Panc1 (cell line): Measurements from ENCODE around the gene MAGI1. TPM values are rescaled to one million over a fixed set of nuclear protein-coding genes. Genes with fewer than 3 reads are reported as not detected.

Experiments used
- ATAC-seq: fragments of 200-7000 bp; cut with Tn5 transposase; 2 replicates; pipeline ENCODE4 v1.9.1; 2020; ENCODE audit warnings: mild to moderate bottlenecking, moderate library complexity
- BruUV-seq: library from RNA; stranded (reverse); fragments of 400-500 nt; replicated peaks from 2 replicates; lab custom pipeline; 2021; lab: Mats Ljungman, UMichigan
- CTCF ChIA-PET: fragments of 300-600 bp; sonication (Branson Sonifier 250); formaldehyde crosslinking; loops from one replicate; lab custom pipeline; 2022; ENCODE audit warnings: antibody characterized with exemption; lab: Charles Lee
- POLR2A ChIA-PET: fragments of 300-600 bp; sonication (Branson Sonifier 250); formaldehyde crosslinking; loops from one replicate; lab custom pipeline; 2022; ENCODE audit warnings: antibody characterized with exemption; lab: Charles Lee
- DNase-seq: peaks from one replicate; pipeline ENCODE4 v3.0.0-alpha.2; 2010; ENCODE audit warnings: low read depth, low spot score
- H3K27ac ChIP-seq: 2 replicates; pipeline ENCODE4 v1.5.1; 2011; ENCODE audit warnings: mild to moderate bottlenecking, low read length, inconsistent platforms
- H3K27me3 ChIP-seq: fragments of 200-500 bp; sonication (Bioruptor generic); 2 replicates; pipeline ENCODE4 v1.6.0; 2014; ENCODE audit warnings: low read length, inconsistent platforms; ENCODE audit not compliant: control insufficient read depth, insufficient read depth
- H3K36me3 ChIP-seq: fragments of 200-500 bp; sonication (Bioruptor generic); 2 replicates; pipeline ENCODE4 v1.5.1; 2014; ENCODE audit warnings: inconsistent platforms, mild to moderate bottlenecking, low read length, moderate library complexity; ENCODE audit not compliant: control insufficient read depth, insufficient read depth
- H3K4me1 ChIP-seq: 2 replicates; pipeline ENCODE4 v1.5.1; 2011; ENCODE audit warnings: inconsistent platforms, mild to moderate bottlenecking, low read length, moderate library complexity; ENCODE audit not compliant: control insufficient read depth, insufficient read depth
- H3K4me3 ChIP-seq, 2 experiments: 2 replicates each; pipeline ENCODE4 v1.5.1; 2011 to 2012; ENCODE audit warnings: low read depth in 2 of 2, low read length in 2 of 2, mild to moderate bottlenecking in 2 of 2, inconsistent platforms in 1 of 2, moderate library complexity in 1 of 2
- H3K9me3 ChIP-seq: fragments of 200-500 bp; sonication (Bioruptor generic); 2 replicates; pipeline ENCODE4 v1.5.1; 2014; ENCODE audit warnings: low read depth, mild to moderate bottlenecking, inconsistent platforms, low read length, moderate library complexity; ENCODE audit not compliant: control insufficient read depth, insufficient read depth
- POLR2AphosphoS5 ChIP-seq: IDR thresholded peaks from 2 replicates; pipeline ENCODE4 v1.6.1; 2012; ENCODE audit warnings: mild to moderate bottlenecking, low read depth, low read length, moderate library complexity
- REST ChIP-seq, 2 experiments: IDR thresholded peaks; 2 replicates each; pipeline ENCODE4 v1.6.1; 2011 to 2012; ENCODE audit warnings: low read depth in 2 of 2, control low read depth in 1 of 2, low read length in 1 of 2, mild to moderate bottlenecking in 1 of 2, moderate library complexity in 1 of 2; ENCODE audit not compliant: insufficient read depth in 1 of 2
- SIN3A ChIP-seq: IDR thresholded peaks from 2 replicates; pipeline ENCODE4 v1.6.1; 2012; ENCODE audit warnings: low read depth, mild to moderate bottlenecking, low read length, moderate library complexity, borderline replicate concordance; ENCODE audit not compliant: insufficient read depth
- TCF7L2 ChIP-seq: IDR thresholded peaks from 2 replicates; pipeline ENCODE4 v1.6.1; 2011; ENCODE audit warnings: mild to moderate bottlenecking, low read depth, low read length, inconsistent platforms
- in situ Hi-C: cut with HindIII; loops from 2 replicates; pipeline ENCODE4 v1.10.0; 2016; ENCODE audit warnings: low sequenced_read_pairs, low pct_unique_long_range_greater_than_20kb
- intact Hi-C: fragments of 100-400 bp; cut with micrococcal nuclease; formaldehyde crosslinking; loops from one replicate; pipeline ENCODE4 v1.10.0; 2022; ENCODE audit not compliant: unreplicated experiment
- total RNA-seq: library from RNA; stranded (reverse); gene quantifications from one replicate; pipeline ENCODE4 v1.2.1, GENCODE V29; 2021; ENCODE audit not compliant: unreplicated experiment
- TF ChIP-seq, protein P1 (sequence below): fragments of 450-650 bp; IDR thresholded peaks from 2 replicates; pipeline ENCODE4 v1.5.1; 2017; ENCODE audit warnings: mild to moderate bottlenecking

MAGI1 gene
- total RNA-seq, 1 experiment from 2014 or later, result 9.5 TPM

DNA sequence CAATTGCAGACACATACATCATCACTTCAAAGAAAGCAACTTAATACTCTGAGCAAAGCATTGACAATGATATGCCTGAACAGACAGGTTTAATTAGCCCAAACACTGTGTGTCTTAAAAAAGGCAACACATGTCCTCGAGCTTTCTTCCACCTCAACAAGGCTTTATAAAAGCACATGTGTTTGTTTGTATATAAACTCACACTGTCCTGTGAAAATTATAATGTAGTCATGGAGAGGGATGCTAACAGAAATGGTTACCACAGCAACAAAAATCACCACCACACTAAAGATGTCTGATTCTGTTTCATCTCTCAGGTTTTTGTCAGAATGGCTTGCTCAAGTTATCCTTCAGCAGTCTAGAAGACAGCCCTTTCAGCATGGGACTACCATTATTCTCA is 314.7 kb downstream of the MAGI1 start:
- ATAC-seq (no peak), DNase-seq (no peak)
- no TSS peak for BruUV-seq
- Histone ChIP-seq H3K36me3 (no peaks in the 10 kb centered on the region), H3K4me1 (no peaks in the 10 kb centered on the region), H3K27me3 (no peaks in the 10 kb centered on the region), H3K9me3 (no peaks in the 10 kb centered on the region), H3K27ac (no peak overlapping the region), H3K4me3 (no peak overlapping the region)
- CTCF ChIA-PET, result no interaction called here
- intact Hi-C loops (no loop called here), in situ Hi-C loops (no loop called here)
- no peak for TF ChIP-seq REST (IDR thresholded peaks at IDR 0.05; ENCODE audit: insufficient read depth in 1 of 2, low read depth in 2 of 2, low read length in 1 of 2)
- TF ChIP-seq POLR2AphosphoS5, result no peak
- no peak for TF ChIP-seq SIN3A
- TF ChIP-seq, protein P1, sequence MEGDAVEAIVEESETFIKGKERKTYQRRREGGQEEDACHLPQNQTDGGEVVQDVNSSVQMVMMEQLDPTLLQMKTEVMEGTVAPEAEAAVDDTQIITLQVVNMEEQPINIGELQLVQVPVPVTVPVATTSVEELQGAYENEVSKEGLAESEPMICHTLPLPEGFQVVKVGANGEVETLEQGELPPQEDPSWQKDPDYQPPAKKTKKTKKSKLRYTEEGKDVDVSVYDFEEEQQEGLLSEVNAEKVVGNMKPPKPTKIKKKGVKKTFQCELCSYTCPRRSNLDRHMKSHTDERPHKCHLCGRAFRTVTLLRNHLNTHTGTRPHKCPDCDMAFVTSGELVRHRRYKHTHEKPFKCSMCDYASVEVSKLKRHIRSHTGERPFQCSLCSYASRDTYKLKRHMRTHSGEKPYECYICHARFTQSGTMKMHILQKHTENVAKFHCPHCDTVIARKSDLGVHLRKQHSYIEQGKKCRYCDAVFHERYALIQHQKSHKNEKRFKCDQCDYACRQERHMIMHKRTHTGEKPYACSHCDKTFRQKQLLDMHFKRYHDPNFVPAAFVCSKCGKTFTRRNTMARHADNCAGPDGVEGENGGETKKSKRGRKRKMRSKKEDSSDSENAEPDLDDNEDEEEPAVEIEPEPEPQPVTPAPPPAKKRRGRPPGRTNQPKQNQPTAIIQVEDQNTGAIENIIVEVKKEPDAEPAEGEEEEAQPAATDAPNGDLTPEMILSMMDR, result no peak
- POLR2A ChIA-PET, result no interaction called here

DNA sequence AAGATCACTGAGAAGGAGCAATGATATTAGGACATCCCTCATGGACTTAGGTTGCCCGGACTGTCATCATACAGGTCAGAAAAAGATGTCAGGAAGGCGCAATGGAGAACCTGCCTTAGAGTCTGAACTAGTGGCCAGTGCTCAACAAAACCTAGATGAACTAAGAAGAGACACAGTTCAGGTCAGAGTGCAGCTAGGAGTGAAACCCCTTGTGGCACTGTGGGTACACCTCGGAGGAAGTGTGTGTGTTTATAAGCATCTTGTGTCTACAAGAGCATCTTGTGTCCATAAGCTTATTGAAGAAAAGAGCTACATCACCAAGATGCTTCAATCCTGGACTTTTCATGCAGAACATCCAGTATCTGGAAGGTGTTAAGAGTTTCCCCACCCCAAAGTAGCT is 315.7 kb downstream of the MAGI1 start:
- no peak for TF ChIP-seq SIN3A
- TF ChIP-seq, protein P1, result no peak
- TF ChIP-seq TCF7L2, result no peak
- no peak for TF ChIP-seq POLR2AphosphoS5
- TF ChIP-seq REST (IDR thresholded peaks at IDR 0.05; ENCODE audit: insufficient read depth in 1 of 2, low read depth in 2 of 2, low read length in 1 of 2), result no peak
- Histone ChIP-seq H3K4me1 (no peaks in the 10 kb centered on the region), H3K9me3 (no peaks in the 10 kb centered on the region), H3K4me3 (no peak overlapping the region), H3K27me3 (no peaks in the 10 kb centered on the region), H3K27ac (no peak overlapping the region), H3K36me3 (no peaks in the 10 kb centered on the region)
- intact Hi-C loops, result no loop called here
- in situ Hi-C loops, result no loop called here
- POLR2A ChIA-PET, result no interaction called here
- DNase-seq, result no peak
- CTCF ChIA-PET, result no interaction called here
- no peak for ATAC-seq
- BruUV-seq, result no TSS peak
